HFF-Myc (cell line): ENCODE measurements around the gene SEH1L.

Experiments used
- DNase-seq: peaks from one replicate; pipeline ENCODE4 v3.0.0-alpha.2; 2011; ENCODE audit warnings: low read depth; ENCODE audit errors: extremely low read depth
- H3K4me3 ChIP-seq: replicated peaks from 2 replicates; pipeline ENCODE4 v1.5.1; 2011; ENCODE audit warnings: low read depth, mild to moderate bottlenecking, control low read depth, low read length
- TF ChIP-seq, protein P1 (sequence below): IDR thresholded peaks from 2 replicates; pipeline ENCODE4 v1.5.1; 2012; ENCODE audit warnings: mild to moderate bottlenecking, low read depth, low read length, control low read depth; ENCODE audit errors: missing control alignments

The SEH1L gene

DNA sequence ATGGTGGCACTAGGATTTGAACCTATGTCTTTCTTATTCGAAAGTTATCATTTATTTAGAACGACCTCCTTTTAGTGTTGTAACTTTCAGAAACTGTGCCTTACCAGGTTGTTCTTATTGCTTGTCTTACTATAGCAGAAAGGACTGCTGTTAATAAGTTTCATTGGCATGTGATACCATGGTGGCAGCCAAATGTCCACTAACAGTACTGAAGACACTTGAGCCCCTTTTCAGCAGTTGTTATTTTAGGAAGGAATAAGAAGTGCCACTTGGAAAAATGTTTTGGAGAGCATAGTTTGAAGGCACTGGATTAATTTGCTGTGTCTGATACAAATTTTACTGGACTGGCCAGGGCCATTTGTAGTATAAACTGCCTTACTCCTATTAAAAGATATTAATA lies 81.1 kb downstream of the SEH1L start:
- H3K4me3 ChIP-seq = no peak overlapping the region
- TF ChIP-seq, protein P1, sequence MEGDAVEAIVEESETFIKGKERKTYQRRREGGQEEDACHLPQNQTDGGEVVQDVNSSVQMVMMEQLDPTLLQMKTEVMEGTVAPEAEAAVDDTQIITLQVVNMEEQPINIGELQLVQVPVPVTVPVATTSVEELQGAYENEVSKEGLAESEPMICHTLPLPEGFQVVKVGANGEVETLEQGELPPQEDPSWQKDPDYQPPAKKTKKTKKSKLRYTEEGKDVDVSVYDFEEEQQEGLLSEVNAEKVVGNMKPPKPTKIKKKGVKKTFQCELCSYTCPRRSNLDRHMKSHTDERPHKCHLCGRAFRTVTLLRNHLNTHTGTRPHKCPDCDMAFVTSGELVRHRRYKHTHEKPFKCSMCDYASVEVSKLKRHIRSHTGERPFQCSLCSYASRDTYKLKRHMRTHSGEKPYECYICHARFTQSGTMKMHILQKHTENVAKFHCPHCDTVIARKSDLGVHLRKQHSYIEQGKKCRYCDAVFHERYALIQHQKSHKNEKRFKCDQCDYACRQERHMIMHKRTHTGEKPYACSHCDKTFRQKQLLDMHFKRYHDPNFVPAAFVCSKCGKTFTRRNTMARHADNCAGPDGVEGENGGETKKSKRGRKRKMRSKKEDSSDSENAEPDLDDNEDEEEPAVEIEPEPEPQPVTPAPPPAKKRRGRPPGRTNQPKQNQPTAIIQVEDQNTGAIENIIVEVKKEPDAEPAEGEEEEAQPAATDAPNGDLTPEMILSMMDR = no peak
- DNase-seq = no peak

DNA sequence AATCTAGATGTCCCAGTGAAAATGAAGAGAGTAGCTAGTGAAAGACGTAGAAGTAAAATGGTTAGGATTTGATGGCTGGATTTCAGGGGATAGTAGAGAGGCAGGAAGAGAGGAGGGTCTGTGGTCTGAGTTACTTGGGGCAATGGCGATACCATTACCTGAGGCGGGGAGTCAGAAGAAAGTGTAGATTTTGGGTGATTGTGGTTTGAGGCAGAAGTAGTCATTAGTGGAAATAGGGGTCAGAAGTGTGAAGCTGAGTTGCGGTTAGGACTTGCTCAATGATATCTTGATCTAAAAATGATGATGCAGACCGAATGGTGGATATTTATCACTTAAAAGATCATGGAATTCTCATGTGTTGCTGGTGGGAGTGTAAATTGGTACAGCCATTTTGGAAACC lies 84.4 kb downstream of the SEH1L start:
- no peak for DNase-seq
- H3K4me3 ChIP-seq = no peak overlapping the region
- TF ChIP-seq, protein P1 = no peak

DNA sequence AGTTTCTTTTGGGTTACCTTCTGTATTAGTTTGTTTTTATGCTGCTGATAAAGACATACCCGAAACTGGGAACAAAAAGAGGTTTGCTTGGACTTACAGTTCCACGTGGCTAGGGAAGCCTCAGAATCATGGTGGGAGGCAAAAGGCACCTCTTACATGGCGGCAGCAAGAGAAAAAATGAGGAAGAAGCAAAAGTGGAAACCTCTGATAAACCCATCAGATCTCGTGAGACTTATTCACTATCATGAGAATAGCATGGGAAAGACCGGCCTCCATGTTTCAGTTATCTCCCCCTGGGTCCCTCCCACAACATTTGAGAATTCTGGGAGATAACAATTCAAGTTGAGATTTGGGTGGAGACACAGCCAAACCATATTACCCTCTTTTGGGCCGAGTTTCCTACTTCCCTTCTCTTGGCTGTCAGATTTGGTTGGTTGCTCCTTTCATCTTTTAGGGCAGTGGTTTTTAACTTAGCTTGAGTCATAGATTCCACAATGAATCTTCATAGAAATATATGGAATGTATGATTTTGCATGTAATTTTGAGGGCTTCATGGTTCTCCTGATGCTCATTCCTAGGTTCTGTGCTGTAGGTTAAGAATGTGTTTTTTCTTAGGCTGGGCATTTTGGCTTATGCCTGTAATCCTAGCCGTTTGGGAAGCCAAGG lies 87.6 kb downstream of the SEH1L start:
- TF ChIP-seq, protein P1 = no peak
- no peak for DNase-seq
- H3K4me3 ChIP-seq = no peak overlapping the region

DNA sequence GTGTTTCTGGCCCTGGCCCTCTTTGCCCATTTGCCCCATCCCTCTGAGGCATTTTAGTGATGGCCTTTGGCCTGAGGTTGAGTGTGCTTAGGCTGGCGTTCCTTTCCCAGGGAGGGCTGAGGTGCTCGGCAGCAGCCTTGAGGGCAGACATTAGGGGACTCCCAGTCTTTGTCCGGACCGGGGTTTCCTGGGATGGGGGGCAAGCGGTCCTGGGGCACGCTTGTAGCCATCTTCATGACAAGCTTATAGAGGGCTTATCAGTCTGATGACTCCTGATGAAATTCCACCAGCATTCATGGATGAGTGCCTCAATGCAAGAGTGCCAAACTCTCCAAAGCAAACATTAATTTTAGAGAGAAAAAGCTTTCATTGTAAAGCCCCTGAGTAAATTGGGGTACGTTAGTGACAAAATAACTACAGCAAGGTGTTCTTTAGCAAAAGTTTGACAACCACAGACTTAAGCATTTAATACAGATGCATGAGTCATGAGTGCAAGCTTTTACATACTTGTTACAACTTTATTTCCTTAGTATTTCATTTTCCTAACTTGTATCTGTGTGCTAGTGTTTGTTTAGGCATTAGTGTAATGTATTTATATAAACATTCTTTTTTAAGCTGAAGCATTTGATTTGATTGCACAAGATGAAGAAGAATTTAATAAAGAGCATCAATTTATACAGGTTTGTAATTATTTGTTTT lies 89.0 kb downstream of the SEH1L start:
- TF ChIP-seq, protein P1 = no peak

More for the DNA sequence above, 89.0 kb downstream of the SEH1L start:
- no peak for DNase-seq
- no peak overlapping the region for H3K4me3 ChIP-seq
